Activated T-helper 1 cell treated with anti-CD3 and anti-CD28 coated beads, Interleukin-12 subunit alpha, Interleukin-12 subunit beta, Interleukin-2, Interleukin-4 antibody, amounts not matched to agents 30 ng/mL and 10 ng/mL and 1 ng/mL, durations not matched to agents 14 hours and 24 hours and 36 hours (primary cell): ENCODE results near the gene TRIM38. TPM values are rescaled to one million over a fixed set of nuclear protein-coding genes. Genes with fewer than 3 reads are reported as not detected.
A peak's percentile ranks its signal among the peaks of the same experiment; 100 is the strongest.
"Not testable (repeated sequence)": the region's sequence is repeated elsewhere in the genome, so short reads cannot be mapped to it uniquely, and the experiment has no call there.

ENCODE experiments used
- DNase-seq: peaks from one replicate; pipeline ENCODE4 v3.0.0; 2021; ENCODE audit warnings: low spot score
- H3K27ac Mint-ChIP-seq: one replicate; pipeline ENCODE4 v1.8.0; 2021; ENCODE audit warnings: mild to moderate bottlenecking, mixed read lengths
- H3K27me3 Mint-ChIP-seq: one replicate; pipeline ENCODE4 v1.8.0; 2022; ENCODE audit warnings: mild to moderate bottlenecking, moderate library complexity, mixed read lengths; ENCODE audit not compliant: insufficient read depth
- H3K36me3 Mint-ChIP-seq: one replicate; pipeline ENCODE4 v1.8.0; 2021; ENCODE audit warnings: low read depth, mixed read lengths
- H3K4me1 Mint-ChIP-seq: one replicate; pipeline ENCODE4 v1.8.0; 2021; ENCODE audit warnings: low read depth, mixed read lengths
- H3K4me3 Mint-ChIP-seq: one replicate; pipeline ENCODE4 v1.8.0; 2021; ENCODE audit warnings: mild to moderate bottlenecking, moderate library complexity, mixed read lengths
- H3K9me3 Mint-ChIP-seq: one replicate; pipeline ENCODE4 v1.8.0; 2021; ENCODE audit warnings: mixed read lengths
- intact Hi-C: fragments of 100-400 bp; cut with micrococcal nuclease; formaldehyde crosslinking; loops from one replicate; pipeline ENCODE4 v1.15.1; 2024
- total RNA-seq: library from RNA; stranded (reverse); gene quantifications from 2 replicates; pipeline ENCODE4 v1.2.3, GENCODE V29; 2022

The TRIM38 gene
- total RNA-seq, 1 donor from 2014 or later: 24.5 TPM

- no peaks in the 10 kb centered on the region for H3K36me3 Mint-ChIP-seq
- no peaks in the 10 kb centered on the region for H3K27me3 Mint-ChIP-seq
- DNase-seq: no peak
- intact Hi-C loops: no loop called here
- H3K9me3 Mint-ChIP-seq: no peaks in the 10 kb centered on the region
- peaks cover 11% of the 10 kb centered on the region for H3K4me1 Mint-ChIP-seq
- no peak overlapping the region for H3K4me3 Mint-ChIP-seq
- H3K27ac Mint-ChIP-seq: no peak overlapping the region
Observed at GRCh38 chr6:25928562-25929324, 33.9 kb upstream of the TRIM38 start.

GRCh38 chr6:25929785-25930184, 32.8 kb upstream of the TRIM38 start:
- intact Hi-C loops: loop anchor here (2.0 kb wide), 1 partner anchor 15 kb away; no protein-coding TSS in a partner anchor
- H3K4me3 Mint-ChIP-seq, H3K27me3 Mint-ChIP-seq, H3K27ac Mint-ChIP-seq, DNase-seq, H3K36me3 Mint-ChIP-seq, H3K9me3 Mint-ChIP-seq: not testable (repeated sequence)
- peaks cover 11% of the 10 kb centered on the region for H3K4me1 Mint-ChIP-seq

GRCh38 chr6:25930532-25931410, 31.8 kb upstream of the TRIM38 start, which contains the start of gene SLC17A2:
Gene SLC17A2, minus strand, starts transcription at chr6:25930691. Its CDS starts 4,895 bp downstream, at chr6:25925796.
- Mint-ChIP-seq H3K36me3 (no peaks in the 10 kb centered on the region), H3K4me3 (no peak within 1 kb of the TSS), H3K27me3 (no peaks in the 10 kb centered on the region), H3K9me3 (no peaks in the 10 kb centered on the region), H3K4me1 (peaks cover 11% of the 10 kb centered on the region), H3K27ac (no peak within 1 kb of the TSS)
- intact Hi-C loops: loop anchor here (2.0 kb wide), 1 partner anchor 14 kb away; no protein-coding TSS in a partner anchor
- no peak for DNase-seq

- no peaks in the 10 kb centered on the region for H3K27me3 Mint-ChIP-seq
- intact Hi-C loops: loop anchor here (2.0 kb wide), 1 partner anchor 13 kb away; no protein-coding TSS in a partner anchor
Observed at GRCh38 chr6:25931411-25931709, 31.2 kb upstream of the TRIM38 start.

GRCh38 chr6:25934156-25934555, 28.4 kb upstream of the TRIM38 start:
- no peak overlapping the region for H3K27ac Mint-ChIP-seq
- H3K4me1 Mint-ChIP-seq: no peaks in the 10 kb centered on the region
- no peaks in the 10 kb centered on the region for H3K9me3 Mint-ChIP-seq
- no peaks in the 10 kb centered on the region for H3K27me3 Mint-ChIP-seq
- H3K36me3 Mint-ChIP-seq: no peaks in the 10 kb centered on the region
- intact Hi-C loops: no loop called here
- H3K4me3 Mint-ChIP-seq: no peak overlapping the region
- no peak for DNase-seq

More at GRCh38 chr6:25931411-25931709, 31.2 kb upstream of the TRIM38 start:
- Mint-ChIP-seq H3K4me1 (peaks cover 11% of the 10 kb centered on the region), H3K27ac (no peak overlapping the region), H3K4me3 (no peak overlapping the region), H3K9me3 (no peaks in the 10 kb centered on the region), H3K36me3 (no peaks in the 10 kb centered on the region)
- no peak for DNase-seq

GRCh38 chr6:25934735-25935313, 27.8 kb upstream of the TRIM38 start:
- intact Hi-C loops: no loop called here
- no peak for DNase-seq
- Mint-ChIP-seq H3K27me3 (no peaks in the 10 kb centered on the region), H3K27ac (no peak overlapping the region), H3K4me1 (no peaks in the 10 kb centered on the region), H3K4me3 (no peak overlapping the region), H3K9me3 (no peaks in the 10 kb centered on the region), H3K36me3 (no peaks in the 10 kb centered on the region)

GRCh38 chr6:25935953-25936352, 26.6 kb upstream of the TRIM38 start:
- no peak for DNase-seq
- no peaks in the 10 kb centered on the region for H3K36me3 Mint-ChIP-seq
- H3K27me3 Mint-ChIP-seq: no peaks in the 10 kb centered on the region
- no peaks in the 10 kb centered on the region for H3K4me1 Mint-ChIP-seq
- no peak overlapping the region for H3K27ac Mint-ChIP-seq
- no peak overlapping the region for H3K4me3 Mint-ChIP-seq
- intact Hi-C loops: no loop called here
- no peaks in the 10 kb centered on the region for H3K9me3 Mint-ChIP-seq

GRCh38 chr6:25939593-25939992, 23.0 kb upstream of the TRIM38 start:
- Mint-ChIP-seq H3K4me1 (peaks cover 4% of the 10 kb centered on the region), H3K9me3 (no peaks in the 10 kb centered on the region), H3K27me3 (peaks cover 2% of the 10 kb centered on the region), H3K27ac (no peak overlapping the region), H3K36me3 (no peaks in the 10 kb centered on the region), H3K4me3 (no peak overlapping the region)
- intact Hi-C loops: no loop called here
- no peak for DNase-seq

- H3K4me1 Mint-ChIP-seq: peaks cover 28% of the 10 kb centered on the region
- H3K27me3 Mint-ChIP-seq: peaks cover 2% of the 10 kb centered on the region
- DNase-seq: no peak
- no peaks in the 10 kb centered on the region for H3K36me3 Mint-ChIP-seq
- H3K9me3 Mint-ChIP-seq: peaks cover 13% of the 10 kb centered on the region
- H3K27ac Mint-ChIP-seq: no peak overlapping the region
- intact Hi-C loops: loop anchor here (1.0 to 5.0 kb wide), 5 partner anchors 154 to 665 kb away; partner anchors contain the start of gene CARMIL1
- H3K4me3 Mint-ChIP-seq: no peak overlapping the region
Observed at GRCh38 chr6:25942561-25943147, 19.9 kb upstream of the TRIM38 start.

- DNase-seq: no peak
- no peaks in the 10 kb centered on the region for H3K36me3 Mint-ChIP-seq
- H3K4me1 Mint-ChIP-seq: peaks cover 28% of the 10 kb centered on the region
- peaks cover 2% of the 10 kb centered on the region for H3K27me3 Mint-ChIP-seq
- H3K27ac Mint-ChIP-seq: no peak overlapping the region
- intact Hi-C loops: loop anchor here (2.0 to 5.0 kb wide), 5 partner anchors 13 to 667 kb away; partner anchors contain the start of genes CARMIL1 and SLC17A2
- H3K4me3 Mint-ChIP-seq: no peak overlapping the region
- peaks cover 13% of the 10 kb centered on the region for H3K9me3 Mint-ChIP-seq
Observed at GRCh38 chr6:25943887-25944286, 18.7 kb upstream of the TRIM38 start.

- peak; percentile 44 for DNase-seq
- H3K36me3 Mint-ChIP-seq: no peaks in the 10 kb centered on the region
- H3K27ac Mint-ChIP-seq: peak overlapping the region; percentile 37
Observed at GRCh38 chr6:25944688-25945574, 17.7 kb upstream of the TRIM38 start.

More at GRCh38 chr6:25944688-25945574, 17.7 kb upstream of the TRIM38 start:
- peaks cover 5% of the 10 kb centered on the region for H3K27me3 Mint-ChIP-seq
- peaks cover 28% of the 10 kb centered on the region for H3K4me1 Mint-ChIP-seq
- intact Hi-C loops: loop anchor here (1.0 to 5.0 kb wide), 9 partner anchors 14 to 668 kb away; partner anchors contain the start of genes CARMIL1, SLC17A2 and TRIM38
- peak overlapping the region; percentile 56 for H3K4me3 Mint-ChIP-seq
- peaks cover 14% of the 10 kb centered on the region for H3K9me3 Mint-ChIP-seq
